HTERT RPE-1 (cell line): ENCODE measurements around the gene NR3C1.

Experiments
- in situ Hi-C: fragments of 300-500 bp; cut with MboI; formaldehyde crosslinking; loops from 4 replicates; pipeline ENCODE4 v1.14.3; 2020; ENCODE audit warnings: low sequenced_read_pairs

NR3C1 gene

GRCh38 chr5:143399616-143400540 is 3.6 kb downstream of the NR3C1 start:
- in situ Hi-C loops: no loop called here

- in situ Hi-C loops: no loop called here
Measured at GRCh38 chr5:143398451-143399237, 4.8 kb downstream of the NR3C1 start.

DNA sequence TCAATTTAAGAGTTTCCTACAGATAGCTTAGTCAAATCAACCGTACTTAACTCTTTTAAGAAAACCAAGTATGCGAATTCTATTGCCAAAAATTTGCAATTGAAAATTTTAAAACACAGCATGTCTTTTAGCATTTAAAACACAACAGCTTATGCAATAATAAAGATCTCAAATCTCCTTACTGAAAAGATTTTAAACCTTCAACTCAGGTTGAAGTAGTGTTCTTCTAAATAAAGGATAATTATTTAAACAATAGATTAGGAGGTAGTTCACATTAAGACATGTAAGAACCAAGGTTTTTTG is 5.5 kb downstream of the NR3C1 start:
- in situ Hi-C loops: no loop called here

DNA sequence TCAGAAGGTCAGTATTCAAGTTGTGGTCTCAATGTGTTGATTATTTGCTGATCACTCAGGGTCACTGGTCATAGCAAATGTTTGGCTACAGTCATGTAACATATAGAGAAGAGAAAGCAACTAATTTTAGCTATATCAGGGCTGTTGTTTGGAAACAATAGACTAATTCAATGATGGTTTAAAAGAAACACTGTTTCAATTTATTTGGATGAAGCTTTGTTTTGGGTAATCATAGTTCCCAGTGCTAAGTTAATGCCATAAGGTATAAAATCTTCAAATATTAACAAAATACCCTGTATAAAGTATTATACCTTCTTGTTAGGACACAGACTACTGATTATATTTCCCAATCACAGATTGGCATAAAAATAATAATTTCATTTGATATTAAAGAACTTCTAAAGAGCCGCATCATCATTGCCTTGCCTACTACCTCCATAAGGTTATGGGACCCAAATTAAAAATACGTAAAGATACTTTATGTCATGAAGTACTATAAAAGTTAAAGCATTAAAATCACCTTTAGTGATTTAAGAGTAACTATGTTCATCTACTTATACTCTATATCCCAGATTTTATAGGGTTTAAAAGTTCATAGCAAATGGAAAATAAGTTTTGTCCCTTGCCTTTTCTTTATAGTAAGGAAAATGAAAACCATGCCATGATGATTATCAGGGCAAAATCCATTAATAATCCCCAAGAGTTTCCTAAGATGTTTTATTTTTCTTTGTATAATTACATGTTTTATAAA is 6.0 kb downstream of the NR3C1 start:
- in situ Hi-C loops: no loop called here

- in situ Hi-C loops: no loop called here
Measured at GRCh38 chr5:143396353-143396940, 7.0 kb downstream of the NR3C1 start.

GRCh38 chr5:143395638-143396352 is 7.7 kb downstream of the NR3C1 start:
- in situ Hi-C loops: no loop called here

DNA sequence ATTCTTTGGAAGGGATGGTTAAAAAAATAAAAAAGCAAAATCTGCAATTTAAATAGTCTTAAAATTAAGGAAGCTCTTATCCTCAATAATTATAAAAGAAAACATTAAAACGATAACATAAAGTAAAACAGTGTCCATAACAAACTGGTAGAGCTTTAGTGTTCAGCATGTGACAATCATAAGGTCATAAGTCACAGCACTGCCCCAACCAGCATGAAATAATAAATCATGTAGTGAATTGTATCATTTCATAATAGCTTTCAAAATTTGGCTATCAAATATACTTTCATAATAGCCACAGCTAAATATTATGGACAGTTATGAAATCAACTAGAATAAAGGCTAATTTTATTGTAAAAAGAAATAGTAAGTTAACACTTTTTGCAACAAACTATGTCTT is 10.0 kb downstream of the NR3C1 start:
- in situ Hi-C loops: no loop called here

GRCh38 chr5:143390941-143391340 is 12.5 kb downstream of the NR3C1 start:
- in situ Hi-C loops: no loop called here

- in situ Hi-C loops: no loop called here
Measured at GRCh38 chr5:143390258-143390657, 13.2 kb downstream of the NR3C1 start.

GRCh38 chr5:143386725-143387124 is 16.8 kb downstream of the NR3C1 start:
- in situ Hi-C loops: no loop called here

GRCh38 chr5:143384865-143385657 is 18.4 kb downstream of the NR3C1 start:
- in situ Hi-C loops: no loop called here

- in situ Hi-C loops: no loop called here
Measured at GRCh38 chr5:143383988-143384387, 19.5 kb downstream of the NR3C1 start.

DNA sequence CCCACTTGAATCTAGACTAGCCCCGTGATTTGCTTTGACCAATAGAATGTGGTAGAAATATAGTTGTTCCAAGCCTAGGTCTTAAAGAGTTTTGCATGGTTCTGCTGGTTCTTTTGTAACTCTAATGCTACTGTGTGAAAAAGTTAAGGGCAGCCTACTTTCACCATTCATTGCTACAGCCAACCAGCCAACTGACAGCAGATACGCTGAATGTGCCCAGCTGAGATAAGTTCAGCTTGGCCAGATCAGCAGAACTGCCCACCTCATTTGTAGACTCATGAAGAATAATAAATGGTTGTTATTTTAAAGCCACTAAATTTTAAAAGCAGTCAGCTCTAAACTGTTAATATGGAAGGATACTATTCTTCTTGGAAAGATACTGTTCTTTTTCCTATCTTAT is 23.9 kb downstream of the NR3C1 start:
- in situ Hi-C loops: no loop called here

GRCh38 chr5:143376911-143377813 is 26.3 kb downstream of the NR3C1 start:
- in situ Hi-C loops: no loop called here

GRCh38 chr5:143376195-143376779 is 27.2 kb downstream of the NR3C1 start:
- in situ Hi-C loops: no loop called here

GRCh38 chr5:143374496-143375217 is 28.8 kb downstream of the NR3C1 start:
- in situ Hi-C loops: no loop called here

DNA sequence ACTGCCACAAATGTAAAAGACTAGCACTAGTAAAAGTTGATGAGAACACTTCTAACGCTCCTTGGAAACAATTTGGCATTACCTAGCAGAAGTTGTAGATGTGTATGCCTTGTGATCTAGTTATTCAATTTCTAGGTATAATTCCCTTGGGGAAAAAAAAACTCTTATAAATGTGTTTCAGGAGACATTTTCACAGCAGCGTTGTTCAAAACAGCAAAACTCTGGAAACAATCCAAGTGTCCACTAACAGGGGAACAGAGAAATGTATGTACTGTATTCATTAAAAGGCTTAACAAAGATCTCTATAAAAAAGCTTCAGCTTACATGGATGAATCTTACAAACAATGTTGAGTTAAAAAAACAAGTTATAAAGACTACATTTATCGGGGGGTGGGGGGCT is 30.4 kb downstream of the NR3C1 start:
- in situ Hi-C loops: no loop called here
